Endometrium (tissue), 2 donors: ENCODE results near the gene SFR1.
"Not testable (repeated sequence)": the region's sequence is repeated elsewhere in the genome, so short reads cannot be mapped to it uniquely, and the experiment has no call there.

Experiments used
- FAIRE-seq: peaks from 2 replicates; lab custom pipeline; 2012; peaks lifted over from hg19 to GRCh38; lab: Jason Lieb, UNC
- donor health status: control.
- donor health status: control.

Gene SFR1

DNA sequence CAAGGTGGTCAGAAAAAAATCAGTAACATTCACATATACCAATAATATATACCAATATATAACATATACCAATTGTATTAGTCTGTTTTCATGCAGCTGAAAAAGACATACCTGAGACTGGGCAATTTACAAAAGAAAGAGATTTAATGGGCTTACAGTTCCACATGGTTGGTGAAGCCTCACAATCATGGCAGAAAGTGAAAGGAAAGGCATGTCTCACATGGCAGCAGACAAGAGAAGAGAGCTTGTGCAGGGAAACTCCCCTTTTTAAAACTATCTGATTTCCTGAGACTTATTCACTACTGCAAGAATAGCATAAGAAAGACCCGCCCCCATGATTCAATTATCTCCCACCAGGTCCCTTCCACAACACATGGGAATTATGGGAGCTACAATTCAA lies 52.2 kb downstream of the SFR1 start:
- FAIRE-seq = not testable (repeated sequence)
